Measurements from ENCODE around the gene HSPA1B. TPM values are rescaled to one million over a fixed set of nuclear protein-coding genes. Genes with fewer than 3 reads are reported as not detected.
"Not testable (repeated sequence)": the region's sequence is repeated elsewhere in the genome, so short reads cannot be mapped to it uniquely, and the experiment has no call there.

Gene HSPA1B
- total RNA-seq, 6 experiments from 2014 or later, result 41.5 to 144 (median 47.5) TPM

- Histone ChIP-seq H3K27ac (peak overlapping the region in 2 of 3 donors; percentile 4 to 33), H3K36me3 (no peaks in the 10 kb centered on the region), H3K9me3 (no peaks in the 10 kb centered on the region), H3K27me3 (no peaks in the 10 kb centered on the region), H3K4me3 (no peak overlapping the region), H3K4me1 (peaks cover 0 to 12% (median 4%) of the 10 kb centered on the region in 4 donors)
- intact Hi-C loops (cut with DNase I), result no loop called here
- 71% methylated on average over 5 of the region's 5 CpGs for WGBS (ENCODE audit: insufficient coverage, low coverage, low lambda C conversion rate, missing lambda C conversion rate)
- ATAC-seq (no peak), DNase-seq (no peak)
- TF ChIP-seq CTCF (IDR thresholded peaks at IDR 0.05), result no peak
- no peak for TF ChIP-seq POLR2A (IDR thresholded peaks at IDR 0.05)
Measured at GRCh38 chr6:31797588-31797987, 29.9 kb upstream of the HSPA1B start.

- Histone ChIP-seq H3K36me3 (no peaks in the 10 kb centered on the region), H3K27ac (no peak overlapping the region), H3K9me3 (no peaks in the 10 kb centered on the region), H3K27me3 (no peaks in the 10 kb centered on the region), H3K4me3 (no peak overlapping the region), H3K4me1 (peaks cover 0 to 7% (median under 1%) of the 10 kb centered on the region in 4 donors)
- ATAC-seq (no peak), DNase-seq (no peak)
- intact Hi-C loops (cut with DNase I), result no loop called here
- TF ChIP-seq CTCF (IDR thresholded peaks at IDR 0.05) (no peak), POLR2A (IDR thresholded peaks at IDR 0.05) (no peak)
- 97% methylated on average over 12 of the region's 12 CpGs for WGBS (ENCODE audit: insufficient coverage, low coverage, low lambda C conversion rate, missing lambda C conversion rate)
Measured at GRCh38 chr6:31799781-31800180, 27.8 kb upstream of the HSPA1B start.

- H3K27me3 ChIP-seq, result not testable (repeated sequence)
Measured at GRCh38 chr6:31801031-31801927, 26.3 kb upstream of the HSPA1B start.

GRCh38 chr6:31805939-31806469 lies 21.5 kb upstream of the HSPA1B start:
- peaks cover 0 to 19% (median 8%) of the 10 kb centered on the region in 4 donors for H3K4me1 ChIP-seq
- H3K9me3 ChIP-seq, result no peaks in the 10 kb centered on the region
- ATAC-seq, result peak in 1 of 4 donors; percentile 0
- intact Hi-C loops (cut with DNase I), result no loop called here
- DNase-seq, result no peak
- TF ChIP-seq POLR2A (IDR thresholded peaks at IDR 0.05), result no peak
- no peak for TF ChIP-seq CTCF (IDR thresholded peaks at IDR 0.05)
- no peaks in the 10 kb centered on the region for H3K36me3 ChIP-seq
- peak overlapping the region; percentile 83 to 93 (median 85) for H3K27ac ChIP-seq
- H3K4me3 ChIP-seq, result peak overlapping the region; percentile 60 to 62 (median 60)
- no peaks in the 10 kb centered on the region for H3K27me3 ChIP-seq
- WGBS (ENCODE audit: insufficient coverage, low coverage, low lambda C conversion rate, missing lambda C conversion rate), result 14% methylated on average over 7 of the region's 7 CpGs

More at GRCh38 chr6:31801031-31801927, 26.3 kb upstream of the HSPA1B start:
- H3K4me1 ChIP-seq; intact Hi-C loops (cut with DNase I); H3K4me3 ChIP-seq; ATAC-seq; DNase-seq; H3K27ac ChIP-seq; H3K9me3 ChIP-seq; H3K36me3 ChIP-seq: not testable (repeated sequence)
- 85% methylated on average over 7 of the region's 8 CpGs for WGBS (ENCODE audit: insufficient coverage, low coverage, low lambda C conversion rate, missing lambda C conversion rate)

Data from right lobe of liver (tissue), 6 donors.